ENCODE results near the gene SAP25.

DNA sequence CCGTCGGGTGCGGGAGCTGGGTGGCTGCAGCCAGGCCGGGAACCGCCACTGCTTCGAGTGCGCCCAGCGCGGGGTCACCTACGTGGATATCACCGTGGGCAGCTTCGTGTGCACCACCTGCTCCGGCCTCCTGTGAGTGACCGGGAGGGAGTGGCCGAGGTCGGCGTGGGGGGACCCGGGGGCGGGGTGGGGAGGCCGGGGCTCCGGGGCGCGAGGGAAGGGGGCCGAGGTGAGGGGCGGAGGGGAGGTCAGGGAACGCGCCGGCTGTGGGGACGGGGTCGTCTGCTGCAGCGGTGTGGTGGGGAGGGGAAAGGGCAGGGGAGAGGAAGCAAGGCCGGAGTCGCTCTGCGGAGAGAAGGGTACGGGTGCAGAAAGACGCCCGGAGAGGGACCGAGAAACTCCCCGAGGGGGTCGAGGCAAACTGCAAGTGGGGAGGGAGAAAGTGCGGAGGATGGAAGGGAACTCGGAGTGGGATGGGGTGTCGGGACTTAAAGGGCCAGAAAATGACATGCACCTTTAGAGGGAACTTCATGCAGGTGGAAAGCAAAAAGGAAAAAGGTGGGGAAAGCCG, 34.2 kb downstream of the SAP25 start:
- TF ChIP-seq, protein P1, sequence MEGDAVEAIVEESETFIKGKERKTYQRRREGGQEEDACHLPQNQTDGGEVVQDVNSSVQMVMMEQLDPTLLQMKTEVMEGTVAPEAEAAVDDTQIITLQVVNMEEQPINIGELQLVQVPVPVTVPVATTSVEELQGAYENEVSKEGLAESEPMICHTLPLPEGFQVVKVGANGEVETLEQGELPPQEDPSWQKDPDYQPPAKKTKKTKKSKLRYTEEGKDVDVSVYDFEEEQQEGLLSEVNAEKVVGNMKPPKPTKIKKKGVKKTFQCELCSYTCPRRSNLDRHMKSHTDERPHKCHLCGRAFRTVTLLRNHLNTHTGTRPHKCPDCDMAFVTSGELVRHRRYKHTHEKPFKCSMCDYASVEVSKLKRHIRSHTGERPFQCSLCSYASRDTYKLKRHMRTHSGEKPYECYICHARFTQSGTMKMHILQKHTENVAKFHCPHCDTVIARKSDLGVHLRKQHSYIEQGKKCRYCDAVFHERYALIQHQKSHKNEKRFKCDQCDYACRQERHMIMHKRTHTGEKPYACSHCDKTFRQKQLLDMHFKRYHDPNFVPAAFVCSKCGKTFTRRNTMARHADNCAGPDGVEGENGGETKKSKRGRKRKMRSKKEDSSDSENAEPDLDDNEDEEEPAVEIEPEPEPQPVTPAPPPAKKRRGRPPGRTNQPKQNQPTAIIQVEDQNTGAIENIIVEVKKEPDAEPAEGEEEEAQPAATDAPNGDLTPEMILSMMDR (IDR thresholded peaks at IDR 0.05), result no peak
- TF ChIP-seq POLR2A (IDR thresholded peaks at IDR 0.05), result no peak

Data from adrenal gland (tissue), 5 donors.